SK-N-SH treated with all-trans-retinoic acid at 6 μM for 48 hours (cell line): ENCODE results near the gene PDCD1LG2.

ENCODE experiments used
- ATAC-seq: fragments of 200-7000 bp; cut with Tn5 transposase; 3 replicates; pipeline ENCODE4 v1.9.1; 2020; ENCODE audit warnings: mild to moderate bottlenecking, moderate library complexity
- ARNTL ChIP-seq: fragments of 450-650 bp; formaldehyde crosslinking; IDR thresholded peaks from 2 replicates; pipeline ENCODE4 v1.5.0; 2020; ENCODE audit warnings: low read depth, mild to moderate bottlenecking, moderate library complexity, borderline replicate concordance
- BACH2 ChIP-seq: fragments of 250-450 bp; sonication (Bioruptor Pico); IDR thresholded peaks from 2 replicates; pipeline ENCODE4 v1.9.0; 2021; ENCODE audit warnings: mild to moderate bottlenecking, borderline replicate concordance
- CREB5 ChIP-seq: fragments of 250-450 bp; sonication (Bioruptor Pico); IDR thresholded peaks from 2 replicates; pipeline ENCODE4 v1.5.1; 2020; ENCODE audit warnings: low read depth, mild to moderate bottlenecking, moderate library complexity
- CSDC2 ChIP-seq: fragments of 250-450 bp; sonication (Bioruptor Pico); IDR thresholded peaks from 2 replicates; pipeline ENCODE4 v1.5.0; 2020; ENCODE audit warnings: mild to moderate bottlenecking, moderate library complexity
- CSRNP3 ChIP-seq: fragments of 250-450 bp; sonication (Bioruptor Pico); IDR thresholded peaks from 2 replicates; pipeline ENCODE4 v1.5.1; 2021; ENCODE audit warnings: mild to moderate bottlenecking, moderate library complexity
- GLIS3 ChIP-seq: fragments of 250-450 bp; sonication (Bioruptor Pico); IDR thresholded peaks from 2 replicates; pipeline ENCODE4 v1.5.0; 2020; ENCODE audit warnings: mild to moderate bottlenecking, moderate library complexity
- OSR1 ChIP-seq: fragments of 250-450 bp; sonication (Bioruptor Pico); IDR thresholded peaks from 2 replicates; pipeline ENCODE4 v1.8.0; 2022; ENCODE audit warnings: moderate library complexity, mild to moderate bottlenecking, inconsistent platforms
- PATZ1 ChIP-seq: fragments of 250-450 bp; sonication (Bioruptor Pico); IDR thresholded peaks from 2 replicates; pipeline ENCODE4 v1.8.0; 2020; ENCODE audit warnings: mild to moderate bottlenecking, moderate library complexity, borderline replicate concordance
- POU6F1 ChIP-seq: fragments of 250-450 bp; sonication (Bioruptor Pico); IDR thresholded peaks from 2 replicates; pipeline ENCODE4 v1.8.0; 2021; ENCODE audit warnings: low read depth, mild to moderate bottlenecking, moderate library complexity, borderline replicate concordance
- PPARA ChIP-seq: fragments of 250-450 bp; sonication (Bioruptor Pico); IDR thresholded peaks from 2 replicates; pipeline ENCODE4 v1.5.0; 2020; ENCODE audit warnings: mild to moderate bottlenecking, borderline replicate concordance
- RARB ChIP-seq: fragments of 250-450 bp; sonication (Bioruptor Pico); IDR thresholded peaks from 2 replicates; pipeline ENCODE4 v1.8.0; 2021; ENCODE audit warnings: mild to moderate bottlenecking, moderate library complexity
- SNAI2 ChIP-seq: fragments of 250-450 bp; sonication (Bioruptor Pico); IDR thresholded peaks from 2 replicates; pipeline ENCODE4 v1.5.0; 2020; ENCODE audit warnings: mild to moderate bottlenecking, moderate library complexity
- TOX ChIP-seq: fragments of 250-450 bp; sonication (Bioruptor Pico); IDR thresholded peaks from 2 replicates; pipeline ENCODE4 v1.8.0; 2021; ENCODE audit warnings: mild to moderate bottlenecking, moderate library complexity, borderline replicate concordance
- TSHZ2 ChIP-seq: fragments of 250-450 bp; sonication (Bioruptor Pico); IDR thresholded peaks from 2 replicates; pipeline ENCODE4 v1.5.0; 2020; ENCODE audit warnings: mild to moderate bottlenecking, moderate library complexity
- ZC3H10 ChIP-seq: fragments of 250-450 bp; sonication (Bioruptor Pico); IDR thresholded peaks from 2 replicates; pipeline ENCODE4 v1.5.1; 2021; ENCODE audit warnings: mild to moderate bottlenecking, moderate library complexity
- ZFP3 ChIP-seq: fragments of 250-450 bp; sonication (Bioruptor Pico); IDR thresholded peaks from 2 replicates; pipeline ENCODE4 v1.5.0; 2020; ENCODE audit warnings: mild to moderate bottlenecking, moderate library complexity
- ZFP30 ChIP-seq: fragments of 450-650 bp; formaldehyde crosslinking; IDR thresholded peaks from 2 replicates; pipeline ENCODE4 v1.5.0; 2022; ENCODE audit warnings: mild to moderate bottlenecking, moderate library complexity
- ZNF565 ChIP-seq: fragments of 450-650 bp; formaldehyde crosslinking; conservative IDR thresholded peaks from 2 replicates; pipeline ENCODE4 v1.5.0; 2020; ENCODE audit warnings: low read depth, mild to moderate bottlenecking, moderate library complexity
- ZNF70 ChIP-seq: fragments of 450-650 bp; formaldehyde crosslinking; IDR thresholded peaks from 2 replicates; pipeline ENCODE4 v1.5.0; 2020; ENCODE audit warnings: mild to moderate bottlenecking, moderate library complexity
- ZNF8 ChIP-seq: fragments of 450-650 bp; formaldehyde crosslinking; IDR thresholded peaks from 2 replicates; pipeline ENCODE4 v1.5.0; 2020; ENCODE audit warnings: mild to moderate bottlenecking, moderate library complexity

The PDCD1LG2 gene

GRCh38 chr9:5524090-5524489 is 13.8 kb downstream of the PDCD1LG2 start (continued):
- no peak for TF ChIP-seq CSRNP3 (CRISPR knock-in tag)

GRCh38 chr9:5529683-5530221 is 19.4 kb downstream of the PDCD1LG2 start:
- TF ChIP-seq CSDC2 (CRISPR knock-in tag) (no peak), ZC3H10 (CRISPR knock-in tag) (no peak), ARNTL (CRISPR knock-in tag) (no peak), SNAI2 (CRISPR knock-in tag) (no peak), RARB (no peak), ZFP3 (CRISPR knock-in tag) (no peak), ZNF8 (CRISPR knock-in tag) (no peak), CSRNP3 (CRISPR knock-in tag) (no peak), TOX (no peak), ZFP30 (CRISPR knock-in tag) (no peak), CREB5 (CRISPR knock-in tag) (no peak), ZNF565 (no peak), PPARA (CRISPR knock-in tag) (no peak)
- peak; percentile 46; the same call in 2 of the 3 replicates for ATAC-seq

GRCh38 chr9:5531101-5531882 is 21.0 kb downstream of the PDCD1LG2 start:
- TF ChIP-seq TSHZ2 (no peak), ZNF565 (no peak), POU6F1 (no peak), SNAI2 (CRISPR knock-in tag) (no peak), BACH2 (CRISPR knock-in tag) (no peak), GLIS3 (no peak), OSR1 (CRISPR knock-in tag) (no peak), ZNF8 (CRISPR knock-in tag) (no peak), ZC3H10 (CRISPR knock-in tag) (no peak), PATZ1 (no peak), CREB5 (CRISPR knock-in tag) (no peak), TOX (no peak), PPARA (CRISPR knock-in tag) (no peak), CSDC2 (CRISPR knock-in tag) (no peak), ZFP30 (CRISPR knock-in tag) (no peak), ZNF70 (CRISPR knock-in tag) (no peak)
- ATAC-seq: no peak
